ENCODE data around the gene DIP2B.

Gene DIP2B

GRCh38 chr12:50686406-50686805 is 181.6 kb downstream of the DIP2B start:
- no peak for DNase-seq

GRCh38 chr12:50686976-50687375 is 182.2 kb downstream of the DIP2B start:
- no peak for DNase-seq

- DNase-seq, result no peak
These were observed 184.7 kb downstream of the DIP2B start for GRCh38 chr12:50689437-50689836.

DNA sequence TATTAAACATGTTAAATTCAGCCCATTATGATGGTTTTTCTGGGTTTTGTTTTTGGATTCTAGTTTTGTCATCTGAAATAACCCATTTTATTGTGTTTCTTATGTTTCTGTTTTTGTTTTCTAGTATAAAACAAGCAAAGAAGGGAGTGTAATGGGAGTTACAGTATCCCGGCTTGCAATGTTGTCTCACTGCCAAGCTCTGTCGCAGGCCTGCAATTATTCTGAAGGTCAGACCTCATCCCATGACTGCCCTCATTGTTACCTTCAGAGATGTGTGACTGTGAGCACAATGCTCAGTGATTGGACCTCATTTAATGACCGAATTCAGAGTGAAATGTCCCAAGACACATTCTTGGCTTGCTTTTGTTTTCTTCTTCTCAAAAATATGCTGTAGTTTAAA is 186.1 kb downstream of the DIP2B start:
- no peak for DNase-seq

GRCh38 chr12:50695961-50696360 is 191.2 kb downstream of the DIP2B start:
- peak; percentile 90 for DNase-seq

- no peak for DNase-seq
These were observed 192.1 kb downstream of the DIP2B start for GRCh38 chr12:50696931-50697330.

DNA sequence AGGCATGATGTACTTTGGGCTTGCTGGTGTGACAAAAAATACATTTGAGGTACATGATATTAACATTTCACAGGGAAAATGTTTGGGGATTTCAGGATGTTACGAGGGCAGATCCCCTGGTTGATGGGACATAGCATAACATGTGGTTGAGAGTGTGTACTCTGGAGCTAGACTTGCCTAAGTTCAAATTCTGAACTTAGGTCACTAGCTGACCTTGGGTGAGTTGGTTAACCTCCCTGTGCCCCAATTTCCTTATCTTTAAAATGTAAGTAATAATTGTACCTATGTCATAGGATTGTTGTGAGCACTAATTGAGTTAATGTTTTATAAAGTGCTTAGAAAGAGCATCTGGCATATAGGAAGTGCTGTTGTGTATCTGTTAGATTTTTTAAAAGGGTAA is 194.4 kb downstream of the DIP2B start:
- no peak for DNase-seq

DNA sequence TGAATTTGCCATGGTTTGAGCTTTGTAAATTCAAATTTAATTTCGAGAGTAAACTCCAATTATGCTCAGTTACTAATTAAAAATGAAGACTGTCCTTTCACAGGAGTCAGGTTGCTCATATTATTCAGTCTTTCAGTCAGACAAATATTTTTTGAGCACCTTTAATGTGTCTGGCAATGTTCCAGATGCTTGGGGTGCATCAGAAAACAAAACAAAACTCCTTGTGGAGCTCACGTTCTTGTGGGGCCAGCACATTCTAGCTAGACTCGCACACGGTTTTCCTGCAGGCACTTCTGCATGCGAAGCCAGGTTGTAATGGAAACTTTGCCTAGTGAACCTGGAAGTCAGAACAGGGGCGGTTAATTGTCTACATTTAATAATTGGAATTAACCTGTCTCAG is 195.2 kb downstream of the DIP2B start:
- DNase-seq, result no peak

- no peak for DNase-seq
These were observed 201.8 kb downstream of the DIP2B start for GRCh38 chr12:50706606-50707005.

DNA sequence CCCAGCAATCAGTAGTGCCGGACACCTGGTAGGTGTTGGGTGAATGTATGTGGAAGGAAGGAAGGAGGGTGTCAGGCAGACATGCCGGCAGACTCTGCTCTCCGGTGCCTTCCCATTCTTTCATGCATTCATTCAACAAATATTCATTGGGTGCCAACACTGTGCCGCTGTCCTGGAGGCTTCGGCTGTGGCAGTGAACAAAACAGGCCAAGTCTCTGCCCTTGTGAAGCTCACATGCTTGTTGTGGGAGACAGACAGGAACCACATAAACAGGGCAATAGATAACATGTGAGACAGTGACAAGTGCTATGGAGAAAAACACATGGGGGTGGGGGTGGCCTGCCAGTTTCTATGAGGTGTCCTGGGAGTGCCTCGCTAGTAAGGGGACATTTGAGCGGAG is 202.6 kb downstream of the DIP2B start:
- DNase-seq, result no peak

DNA sequence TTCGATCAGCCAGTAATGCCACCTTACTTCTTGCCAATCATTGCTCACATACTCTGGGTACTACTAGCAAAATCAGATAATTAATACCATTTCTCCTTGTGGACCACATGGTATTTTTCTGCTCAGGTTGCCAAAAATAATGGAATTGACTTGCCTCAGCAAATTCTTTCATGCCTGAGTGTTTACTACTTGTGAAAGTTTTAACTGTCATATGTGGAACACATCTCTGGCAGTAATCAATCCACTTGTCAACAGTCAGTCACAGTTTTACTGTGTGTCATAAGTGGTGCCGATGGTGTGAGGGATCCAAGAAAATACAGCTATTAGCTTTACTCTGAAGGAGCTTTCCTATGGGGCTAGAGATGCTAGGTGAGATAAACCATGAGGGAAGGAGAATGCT is 203.8 kb downstream of the DIP2B start:
- no peak for DNase-seq

GRCh38 chr12:50711121-50711520 is 206.3 kb downstream of the DIP2B start:
- no peak for DNase-seq

DNA sequence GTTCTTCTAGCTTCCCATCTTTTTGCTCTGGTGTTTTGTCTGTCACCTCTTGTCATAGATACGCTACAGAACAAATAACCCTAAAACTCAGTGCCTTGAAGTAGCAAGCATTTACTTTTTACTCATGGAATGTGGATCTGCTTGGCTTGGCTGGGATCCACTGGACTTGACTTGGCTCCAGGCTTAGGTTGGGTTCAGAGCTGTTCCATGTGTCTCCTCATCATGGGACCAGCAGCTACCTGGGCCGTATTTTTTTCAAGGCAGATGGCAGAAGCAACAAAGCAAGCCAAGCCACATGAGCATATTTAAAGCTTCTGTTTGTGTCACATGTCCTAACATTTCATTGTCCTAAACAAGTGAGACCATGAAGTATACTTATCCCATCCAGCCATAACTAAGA is 210.4 kb downstream of the DIP2B start:
- no peak for DNase-seq

DNA sequence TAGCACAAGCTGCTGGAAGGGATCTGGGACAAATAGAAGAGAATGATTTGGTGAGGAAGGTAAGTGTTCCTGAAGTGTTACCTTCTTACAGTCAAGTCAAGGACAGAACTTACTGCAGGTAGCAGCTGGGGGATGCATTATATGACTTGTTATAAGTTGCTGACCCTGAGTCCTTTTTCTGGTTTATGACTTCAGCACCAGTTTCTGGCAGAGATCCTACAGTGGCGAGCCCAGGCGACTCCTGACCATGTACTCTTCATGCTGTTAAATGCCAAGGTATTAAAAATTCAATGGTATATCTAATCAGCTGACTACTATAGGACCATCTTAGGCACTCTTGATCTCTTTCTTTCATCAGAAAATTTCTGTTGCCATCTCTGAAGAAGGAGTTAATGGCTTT is 214.0 kb downstream of the DIP2B start:
- DNase-seq, result no peak

DNA sequence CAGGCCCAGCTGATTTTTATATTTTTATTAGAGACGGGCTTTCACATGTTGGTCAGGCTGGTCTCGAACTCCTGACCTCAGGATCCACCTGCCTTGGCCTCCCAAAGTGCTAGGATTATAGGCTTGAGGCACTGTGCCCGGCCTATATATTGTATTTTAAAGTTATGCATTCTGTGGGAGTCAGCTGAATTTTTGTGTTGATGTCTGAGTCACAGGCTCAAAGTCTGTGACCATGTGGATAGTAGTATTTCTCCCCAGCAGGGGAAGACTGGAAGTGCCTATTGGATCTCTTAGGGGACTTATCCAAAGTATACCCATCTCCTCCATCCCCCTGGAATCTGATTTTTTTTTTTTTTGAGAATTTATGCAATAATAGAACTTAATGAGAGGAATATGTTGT is 215.3 kb downstream of the DIP2B start:
- no peak for DNase-seq

GRCh38 chr12:50720501-50720900 is 215.7 kb downstream of the DIP2B start:
- no peak for DNase-seq

DNA sequence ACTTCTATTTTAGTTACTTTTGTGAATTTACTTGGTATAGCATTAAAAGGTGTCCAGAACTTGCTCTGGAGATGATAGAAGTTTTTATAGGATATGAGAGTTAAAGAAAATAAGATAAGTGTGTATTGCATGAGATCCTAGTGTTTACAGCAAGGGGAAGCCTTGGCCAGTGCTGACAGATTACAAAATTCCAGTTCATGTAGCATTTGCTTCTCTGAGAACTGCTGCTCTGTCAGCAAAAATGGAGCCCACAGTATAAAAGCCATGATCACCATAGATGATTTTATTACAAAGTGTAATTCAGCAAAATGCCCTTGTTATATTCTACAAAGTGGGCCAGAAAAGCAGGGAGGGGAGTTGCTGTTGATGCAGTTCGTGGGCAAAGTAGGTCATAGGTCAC is 219.1 kb downstream of the DIP2B start:
- DNase-seq, result no peak

- DNase-seq, result no peak
These were observed 220.5 kb downstream of the DIP2B start for GRCh38 chr12:50725011-50725942.

- DNase-seq, result no peak
These were observed 222.7 kb downstream of the DIP2B start for GRCh38 chr12:50727466-50727865.

GRCh38 chr12:50728417-50728816 is 223.6 kb downstream of the DIP2B start:
- no peak for DNase-seq

GRCh38 chr12:50728841-50729240 is 224.1 kb downstream of the DIP2B start:
- DNase-seq, result no peak

DNA sequence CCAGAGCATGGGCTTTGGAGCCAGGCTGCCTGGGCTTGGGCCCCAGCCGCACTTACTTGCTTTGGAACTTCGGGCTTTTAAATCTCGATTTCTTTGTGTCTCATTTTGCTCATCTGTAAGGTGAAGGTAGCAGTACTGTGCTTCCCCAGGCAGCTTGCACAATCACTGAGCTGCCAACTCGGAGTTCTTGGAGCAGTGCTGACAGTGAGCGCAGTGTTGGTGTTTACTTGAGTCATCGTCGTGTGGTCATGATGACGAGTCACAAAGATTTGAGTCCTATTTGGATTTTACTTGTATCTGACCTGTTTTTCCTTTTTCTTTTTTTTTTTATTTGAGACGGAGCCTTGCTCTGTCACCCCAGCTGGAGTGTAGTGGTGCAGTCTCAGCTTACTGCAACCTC is 227.8 kb downstream of the DIP2B start:
- no peak for DNase-seq

DNA sequence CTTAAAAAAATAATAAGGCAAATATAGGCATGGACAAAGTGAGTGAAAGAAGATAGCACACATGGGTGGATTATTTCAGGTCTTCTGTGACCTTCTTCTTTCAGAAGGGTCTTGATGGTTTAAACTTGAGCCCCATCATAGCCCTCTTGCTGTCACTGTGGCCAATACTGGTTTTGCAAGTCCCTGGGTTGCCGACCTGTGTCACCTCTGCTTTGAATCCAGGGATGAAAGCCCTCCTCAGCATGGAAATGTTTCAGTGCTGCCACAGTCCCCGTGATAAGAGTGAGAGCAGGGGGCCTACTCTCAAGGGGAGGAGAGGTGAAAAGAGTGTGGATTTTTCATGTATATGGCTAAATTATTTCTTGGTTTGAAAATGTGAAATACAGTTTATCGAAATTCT is 228.9 kb downstream of the DIP2B start:
- DNase-seq, result no peak

DNA sequence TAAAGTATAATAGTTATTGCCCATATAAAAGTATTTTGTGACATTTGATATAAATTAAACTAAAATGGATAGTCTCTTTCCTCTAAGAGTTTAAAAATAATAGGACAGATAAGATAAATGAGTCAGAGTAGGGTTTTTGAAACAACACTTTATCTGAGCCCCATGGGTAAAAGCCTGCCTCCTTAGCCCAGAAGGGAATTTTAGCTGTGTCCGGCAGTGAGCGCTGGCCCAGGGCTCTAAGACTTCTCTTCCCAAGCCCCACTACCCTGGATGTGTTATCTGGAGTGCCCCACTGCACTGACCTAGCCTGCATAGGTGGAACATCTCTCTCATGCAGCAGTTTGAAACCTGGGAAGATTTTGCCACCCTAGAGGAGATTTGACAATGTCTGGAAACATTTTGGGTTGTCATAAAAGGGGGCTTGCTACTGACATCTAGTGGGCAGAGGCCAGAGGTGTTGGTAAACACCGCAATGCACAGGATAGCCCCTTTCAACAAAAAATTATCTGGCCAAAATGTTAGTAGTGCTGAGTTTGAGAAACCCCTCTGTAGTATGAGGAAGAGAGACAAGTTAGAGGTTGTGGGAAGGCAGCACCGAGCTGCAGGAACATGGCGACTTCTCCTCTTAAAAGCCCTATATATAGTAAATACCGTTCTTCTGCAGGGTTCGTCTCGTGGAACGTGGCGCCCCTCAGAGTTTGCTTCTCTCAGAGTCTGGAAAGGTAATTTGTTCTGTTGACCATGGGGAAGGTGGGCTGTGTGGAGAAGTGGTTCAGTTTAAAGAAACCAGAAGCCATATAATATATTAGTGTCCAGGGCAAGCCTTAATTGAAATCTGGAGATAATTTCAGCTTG is 229.9 kb downstream of the DIP2B start:
- DNase-seq, result peak; percentile 80

All from hematopoietic multipotent progenitor cell treated with erythropoietin and hydrocortisone succinate and interleukin-3 and kit ligand, for 4 days (in vitro differentiated cells).